ENCODE data around the gene DIS3L2.

GRCh38 chr2:231991664-231992063 lies 30.2 kb downstream of the DIS3L2 start:
- TF ChIP-seq TCF7 (CRISPR knock-in tag; IDR thresholded peaks at IDR 0.05; ENCODE audit: low read depth) (no peak), CTCF (IDR thresholded peaks at IDR 0.05) (no peak), ELF4 (CRISPR knock-in tag; IDR thresholded peaks at IDR 0.05; ENCODE audit: low read depth) (no peak), NFYB (CRISPR knock-in tag; conservative IDR thresholded peaks at IDR 0.05; ENCODE audit: low read depth) (no peak), USF1 (CRISPR knock-in tag; IDR thresholded peaks at IDR 0.05) (no peak), USF2 (CRISPR knock-in tag; IDR thresholded peaks at IDR 0.05) (no peak), STAT6 (CRISPR knock-in tag; conservative IDR thresholded peaks at IDR 0.05; ENCODE audit: low read depth) (no peak)

All from WTC11 (cell line).